GDM1 (cell line): Measurements from ENCODE around the gene COPA.

Source experiments
- DNase-seq: peaks from one replicate; lab custom pipeline; 2025; lab: John Stamatoyannopoulos, UW

Gene COPA

GRCh38 chr1:160264795-160265307, 78.2 kb downstream of the COPA start:
- DNase-seq, result no peak

GRCh38 chr1:160261893-160262794, 80.9 kb downstream of the COPA start, which contains the start of gene DCAF8:
DCAF8 (minus strand) TSS chr1:160262549; CDS start chr1:160244008, 18,541 bp downstream.
- DNase-seq, result peak; percentile 97

GRCh38 chr1:160261556-160261892, 81.5 kb downstream of the COPA start:
- DNase-seq, result peak; percentile 13

GRCh38 chr1:160260406-160261382, 82.4 kb downstream of the COPA start:
- DNase-seq, result no peak

- no peak for DNase-seq
These were observed 84.8 kb downstream of the COPA start for GRCh38 chr1:160258177-160258798.

GRCh38 chr1:160257411-160258015, 85.5 kb downstream of the COPA start:
- DNase-seq, result no peak

GRCh38 chr1:160256396-160257046, 86.5 kb downstream of the COPA start:
- no peak for DNase-seq

GRCh38 chr1:160255781-160256300, 87.2 kb downstream of the COPA start:
- DNase-seq, result no peak

- DNase-seq, result peak; percentile 23
These were observed 91.1 kb downstream of the COPA start for GRCh38 chr1:160251687-160252526.

GRCh38 chr1:160251011-160251410, 92.0 kb downstream of the COPA start:
- no peak for DNase-seq

- DNase-seq, result no peak
These were observed 96.0 kb downstream of the COPA start for GRCh38 chr1:160247053-160247452.

GRCh38 chr1:160245434-160245833, 97.6 kb downstream of the COPA start:
- DNase-seq, result no peak

GRCh38 chr1:160244209-160244608, 98.8 kb downstream of the COPA start:
- no peak for DNase-seq

GRCh38 chr1:160243767-160244166, 99.3 kb downstream of the COPA start:
- no peak for DNase-seq

GRCh38 chr1:160239582-160240299, 103.3 kb downstream of the COPA start:
- DNase-seq, result no peak
